Measurements from ENCODE around the gene ERBB4.

Gene ERBB4

DNA sequence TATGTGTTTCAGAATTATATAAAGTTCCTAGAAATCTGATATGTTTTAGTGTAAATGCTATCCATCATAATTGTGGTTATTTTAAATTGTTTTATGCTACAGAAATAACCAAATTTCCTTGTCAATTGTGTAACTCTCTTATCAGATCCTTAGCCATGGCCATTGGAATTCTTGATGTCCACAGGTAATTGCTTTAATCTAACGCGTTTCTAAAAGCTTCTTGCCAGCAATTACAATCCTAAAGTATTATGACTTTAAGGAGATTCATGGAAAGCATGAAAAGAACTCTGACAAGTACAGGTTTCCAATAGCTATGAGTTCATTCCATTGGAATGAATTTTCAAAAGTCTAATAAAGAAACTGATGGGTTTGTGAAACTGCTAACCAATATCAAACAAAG, 472.1 kb downstream of the ERBB4 start:
- TF ChIP-seq, protein P1, sequence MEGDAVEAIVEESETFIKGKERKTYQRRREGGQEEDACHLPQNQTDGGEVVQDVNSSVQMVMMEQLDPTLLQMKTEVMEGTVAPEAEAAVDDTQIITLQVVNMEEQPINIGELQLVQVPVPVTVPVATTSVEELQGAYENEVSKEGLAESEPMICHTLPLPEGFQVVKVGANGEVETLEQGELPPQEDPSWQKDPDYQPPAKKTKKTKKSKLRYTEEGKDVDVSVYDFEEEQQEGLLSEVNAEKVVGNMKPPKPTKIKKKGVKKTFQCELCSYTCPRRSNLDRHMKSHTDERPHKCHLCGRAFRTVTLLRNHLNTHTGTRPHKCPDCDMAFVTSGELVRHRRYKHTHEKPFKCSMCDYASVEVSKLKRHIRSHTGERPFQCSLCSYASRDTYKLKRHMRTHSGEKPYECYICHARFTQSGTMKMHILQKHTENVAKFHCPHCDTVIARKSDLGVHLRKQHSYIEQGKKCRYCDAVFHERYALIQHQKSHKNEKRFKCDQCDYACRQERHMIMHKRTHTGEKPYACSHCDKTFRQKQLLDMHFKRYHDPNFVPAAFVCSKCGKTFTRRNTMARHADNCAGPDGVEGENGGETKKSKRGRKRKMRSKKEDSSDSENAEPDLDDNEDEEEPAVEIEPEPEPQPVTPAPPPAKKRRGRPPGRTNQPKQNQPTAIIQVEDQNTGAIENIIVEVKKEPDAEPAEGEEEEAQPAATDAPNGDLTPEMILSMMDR (conservative IDR thresholded peaks at IDR 0.05; ENCODE audit: low read length) = no peak
- H3K4me3 ChIP-seq (ENCODE audit: low read length) = no peak overlapping the region
- DNase-seq (ENCODE audit: low read depth) = no peak

DNA sequence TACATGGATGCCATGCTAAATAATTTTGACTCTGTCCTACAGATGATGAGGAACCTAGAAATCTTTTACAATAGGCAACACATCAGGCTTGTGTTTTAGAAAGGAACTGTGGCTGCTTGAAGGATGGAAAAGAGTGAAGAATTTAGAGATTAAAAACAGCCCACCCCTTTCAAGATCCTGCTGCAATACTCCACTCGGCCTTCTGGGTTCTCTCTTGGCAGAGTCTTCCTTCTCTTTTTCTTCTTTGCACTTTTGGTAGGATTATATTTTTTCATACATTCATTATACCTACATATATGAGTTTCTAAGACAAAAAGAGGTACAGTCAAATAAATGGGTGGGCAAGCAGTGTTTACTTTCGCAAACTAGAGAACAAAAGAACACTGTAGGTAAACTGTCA, 474.3 kb downstream of the ERBB4 start:
- TF ChIP-seq, protein P1 (conservative IDR thresholded peaks at IDR 0.05; ENCODE audit: low read length) = no peak
- H3K4me3 ChIP-seq (ENCODE audit: low read length) = no peak overlapping the region

DNA sequence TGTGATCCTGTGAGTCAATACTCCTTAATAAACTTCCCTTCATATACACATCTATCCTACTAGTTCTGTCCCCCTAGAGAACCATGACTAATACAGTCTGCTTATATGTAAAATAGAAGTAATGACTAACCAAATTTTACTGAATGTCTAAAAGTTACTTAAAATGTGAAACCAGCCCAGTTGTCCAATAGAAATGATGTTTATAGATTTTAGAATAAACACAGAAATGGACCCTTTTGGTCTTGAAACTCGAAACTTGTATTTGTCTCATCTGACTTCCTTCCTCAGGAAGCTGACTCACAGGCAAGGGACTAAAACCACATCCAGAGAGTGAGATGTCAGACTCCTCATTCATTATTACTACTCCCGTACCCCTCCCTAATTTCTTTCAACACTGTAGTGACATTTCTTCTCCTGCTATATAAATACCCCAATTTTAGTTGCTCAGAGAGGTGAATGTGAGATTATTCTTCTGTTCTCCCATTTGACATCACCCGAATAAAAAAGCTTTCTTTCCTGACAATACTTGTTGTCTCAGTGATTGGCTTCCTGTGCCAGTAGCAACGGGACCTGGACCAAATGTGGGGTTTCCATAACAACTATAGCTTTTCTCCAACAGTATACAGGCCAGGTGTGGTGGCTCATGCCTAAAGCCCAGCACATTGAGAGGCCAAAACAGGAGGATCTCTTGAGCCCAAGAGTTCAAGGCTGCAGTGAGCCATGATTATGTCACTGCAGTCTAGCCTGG, 486.0 kb downstream of the ERBB4 start:
- no peak overlapping the region for H3K4me3 ChIP-seq (ENCODE audit: low read length)
- TF ChIP-seq, protein P1 (conservative IDR thresholded peaks at IDR 0.05; ENCODE audit: low read length) = no peak
- no peak for DNase-seq (ENCODE audit: low read depth)

More for the DNA sequence above, 474.3 kb downstream of the ERBB4 start:
- DNase-seq (ENCODE audit: low read depth) = no peak

DNA sequence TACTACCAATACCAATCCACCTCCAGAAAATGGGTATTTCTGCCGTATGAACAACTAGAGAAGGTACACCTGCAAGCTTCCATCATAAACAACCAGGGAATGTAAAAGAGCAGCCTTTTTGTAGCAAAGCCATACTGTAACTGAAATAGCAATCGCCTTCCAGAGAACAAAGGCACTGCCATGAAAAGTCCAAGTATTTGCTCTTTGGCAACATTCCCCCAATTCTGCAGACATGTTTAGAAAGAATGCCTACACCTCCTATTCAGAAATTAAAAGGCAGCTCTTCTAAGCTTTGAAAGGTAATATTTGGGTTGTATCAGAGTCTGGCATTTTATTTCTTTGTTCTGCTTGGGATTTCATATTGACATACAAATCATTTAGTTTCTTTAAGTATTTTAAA, 487.7 kb downstream of the ERBB4 start:
- no peak for DNase-seq (ENCODE audit: low read depth)
- H3K4me3 ChIP-seq (ENCODE audit: low read length) = no peak overlapping the region
- TF ChIP-seq, protein P1 (conservative IDR thresholded peaks at IDR 0.05; ENCODE audit: low read length) = no peak

DNA sequence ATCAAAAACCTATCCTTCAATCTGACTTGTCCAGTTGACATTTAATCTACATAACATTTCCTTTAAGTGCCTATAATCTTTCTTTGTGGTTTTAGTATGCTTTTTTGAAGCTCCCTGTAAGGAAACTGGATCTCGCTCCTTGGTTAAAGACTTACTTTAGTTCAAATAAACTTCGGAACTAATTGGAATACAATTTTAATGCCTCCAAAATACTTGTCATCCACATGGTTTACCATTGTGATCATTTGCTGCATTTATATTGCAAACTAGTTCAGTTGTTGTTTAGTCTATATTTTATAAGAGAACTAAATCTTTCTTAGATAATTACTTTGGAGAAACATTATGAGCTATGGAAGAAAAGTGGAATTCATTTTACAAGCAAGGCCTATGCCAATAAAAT, 496.0 kb downstream of the ERBB4 start:
- TF ChIP-seq, protein P1 (conservative IDR thresholded peaks at IDR 0.05; ENCODE audit: low read length) = no peak
- DNase-seq (ENCODE audit: low read depth) = no peak
- no peak overlapping the region for H3K4me3 ChIP-seq (ENCODE audit: low read length)

DNA sequence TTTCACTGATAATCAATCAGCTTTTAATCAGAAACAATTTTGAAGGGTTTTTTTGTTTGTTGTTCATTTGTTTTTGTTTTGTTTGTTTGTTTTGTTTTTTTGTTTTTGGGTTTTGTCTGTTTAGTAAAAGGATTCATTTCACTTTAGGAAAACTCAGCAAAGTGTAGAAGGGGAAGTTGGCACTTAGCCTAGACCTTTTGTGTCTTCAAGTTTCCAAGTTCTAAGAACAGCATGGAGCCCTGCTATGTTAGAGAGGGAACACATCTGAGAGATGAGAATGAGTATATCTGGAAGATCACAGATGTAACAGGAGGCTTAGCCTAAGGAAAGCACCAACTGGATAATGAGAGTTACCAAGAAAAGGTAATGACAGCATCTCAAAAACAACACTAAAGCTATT, 501.5 kb downstream of the ERBB4 start:
- no peak for DNase-seq (ENCODE audit: low read depth)
- TF ChIP-seq, protein P1 (conservative IDR thresholded peaks at IDR 0.05; ENCODE audit: low read length) = no peak
- no peak overlapping the region for H3K4me3 ChIP-seq (ENCODE audit: low read length)

DNA sequence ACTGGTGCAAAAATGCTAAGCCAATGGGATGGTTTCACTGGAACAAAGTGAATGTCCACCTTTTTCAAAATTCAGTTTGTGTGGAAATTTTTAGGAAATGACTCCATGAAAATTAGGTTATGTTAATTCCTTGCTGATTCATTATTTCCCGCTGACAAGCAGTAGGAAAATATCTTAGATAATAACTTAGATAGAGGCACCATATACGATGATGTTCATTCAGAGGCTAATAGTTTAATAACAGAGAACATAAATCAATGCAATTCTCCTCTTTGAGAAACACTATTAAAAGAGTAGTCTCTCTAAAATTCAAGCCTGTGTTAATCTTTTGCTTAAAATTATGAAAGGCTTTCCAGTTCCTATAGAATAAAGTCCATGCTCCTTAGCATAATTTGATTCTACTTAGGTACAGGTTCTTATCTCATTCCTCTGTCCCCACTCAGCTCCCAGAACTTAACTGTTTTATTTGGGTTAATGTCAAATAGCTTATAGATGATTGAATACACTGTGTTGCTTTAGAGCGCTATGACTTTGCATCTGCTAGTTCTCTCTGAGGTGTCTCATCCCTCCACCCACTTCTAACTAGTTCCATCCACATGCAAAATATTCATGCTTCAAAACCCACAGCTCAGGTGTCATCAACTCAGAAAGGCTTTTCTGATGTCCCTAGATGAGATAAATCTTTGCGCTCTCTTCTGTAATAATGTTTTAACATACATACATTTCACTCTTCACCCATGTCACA, 503.6 kb downstream of the ERBB4 start:
- DNase-seq (ENCODE audit: low read depth) = no peak
- TF ChIP-seq, protein P1 (conservative IDR thresholded peaks at IDR 0.05; ENCODE audit: low read length) = no peak
- no peak overlapping the region for H3K4me3 ChIP-seq (ENCODE audit: low read length)
